Measurements from ENCODE around the gene TFIP11.

TFIP11 gene

DNA sequence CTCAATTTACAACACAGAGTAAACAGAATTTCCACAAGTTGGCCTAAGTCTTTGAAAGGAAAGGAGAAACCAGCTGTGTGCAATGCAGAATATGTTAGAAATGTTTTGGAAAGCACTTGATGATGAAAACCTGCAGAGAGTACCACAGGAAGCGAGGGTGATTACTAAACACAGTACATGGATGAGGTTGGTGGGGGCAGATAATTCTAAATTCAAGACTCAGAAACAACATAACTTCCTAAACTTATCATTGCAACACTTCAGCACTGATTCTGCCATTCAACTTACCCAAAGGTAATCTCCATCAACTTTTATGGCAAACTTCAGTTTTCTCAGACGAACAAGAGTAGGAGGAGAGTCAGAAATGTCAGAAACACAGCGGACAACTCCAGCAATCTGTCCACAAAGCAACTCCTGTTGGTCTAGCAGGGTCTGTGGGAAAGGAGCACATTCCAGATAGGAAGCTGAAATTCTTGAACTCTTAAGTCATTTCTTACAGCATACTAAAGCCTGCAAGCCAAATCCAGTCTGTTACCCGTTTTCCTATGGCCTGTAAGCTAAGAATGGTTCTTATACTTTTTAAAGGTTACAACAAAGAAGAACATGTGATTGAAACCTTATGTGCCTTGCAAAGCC is 35.5 kb downstream of the TFIP11 start:
- DNase-seq: no peak

DNA sequence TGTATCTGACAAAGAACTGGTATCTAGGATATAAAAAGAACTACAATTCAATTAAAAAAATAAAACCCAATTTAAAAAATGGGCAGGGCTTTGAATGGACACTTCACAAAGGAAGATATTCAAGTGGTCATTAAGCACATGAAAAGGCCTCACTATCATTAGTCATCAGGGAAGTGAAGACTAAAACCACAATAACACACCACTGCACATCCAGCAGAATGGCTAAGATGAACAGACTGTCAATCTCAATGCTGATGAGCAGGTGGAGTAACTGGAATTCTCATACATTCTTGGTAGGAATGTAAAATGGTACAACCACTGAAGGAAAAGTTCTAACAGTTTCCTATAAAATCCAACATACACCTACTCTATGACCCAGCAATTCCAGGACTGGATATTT is 37.6 kb downstream of the TFIP11 start:
- DNase-seq: no peak

DNA sequence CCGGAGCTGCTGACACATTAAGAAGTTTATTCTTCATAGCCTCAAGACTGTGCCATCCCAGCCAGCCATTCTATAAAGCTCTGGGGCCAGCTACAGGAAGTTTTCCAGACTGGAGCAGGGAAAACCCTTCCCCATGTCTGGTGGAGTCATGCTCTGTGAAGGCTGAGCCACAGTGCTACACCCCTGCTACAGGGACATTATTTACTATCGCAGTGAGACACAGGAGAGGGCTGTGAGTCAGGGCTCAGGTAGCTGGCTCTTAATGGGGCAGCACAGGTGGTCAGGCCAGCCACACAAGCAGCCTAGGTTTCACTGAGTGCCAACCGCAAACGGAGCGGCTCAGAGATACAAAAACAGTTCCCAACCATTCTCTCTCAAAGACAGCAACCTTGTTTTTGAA is 40.8 kb downstream of the TFIP11 start:
- DNase-seq: no peak

DNA sequence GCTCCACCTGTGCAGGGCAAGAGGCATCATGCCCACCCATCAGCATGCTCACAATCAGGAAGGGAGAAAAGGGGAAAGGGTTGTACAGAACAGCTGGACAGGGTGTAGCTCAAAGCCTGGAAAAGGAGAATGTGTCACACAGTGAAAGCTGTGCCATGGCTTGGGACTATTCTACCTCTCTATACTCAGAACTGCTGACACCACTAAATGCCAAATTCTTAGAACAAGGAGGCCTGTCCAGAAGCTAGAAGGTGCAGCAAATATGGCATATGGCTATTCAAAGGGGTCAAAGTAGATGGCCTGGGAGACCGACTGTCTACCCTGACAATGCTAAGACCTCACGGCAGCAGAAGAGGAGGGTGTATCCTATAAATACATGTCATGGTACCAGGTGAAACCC is 41.5 kb downstream of the TFIP11 start:
- DNase-seq: no peak

DNA sequence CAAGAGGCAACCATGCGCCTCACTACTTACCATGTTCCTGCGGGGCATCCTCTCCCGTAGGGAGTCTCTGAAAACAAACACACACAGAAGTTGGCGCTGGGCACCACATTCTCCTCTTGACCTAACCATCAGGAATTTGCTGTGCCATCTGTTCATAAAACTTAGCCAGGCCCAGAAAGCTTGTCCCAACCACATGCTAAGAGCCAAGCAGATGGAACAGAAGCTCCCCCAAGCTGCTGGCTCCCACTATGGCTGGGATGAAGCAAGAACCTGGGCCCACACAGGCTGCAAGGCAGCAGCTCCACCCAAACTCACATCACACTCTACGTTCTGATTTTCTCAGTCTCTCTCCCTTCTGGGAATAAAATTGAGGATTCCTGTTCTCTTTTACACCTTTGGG is 46.1 kb downstream of the TFIP11 start:
- no peak for DNase-seq

DNA sequence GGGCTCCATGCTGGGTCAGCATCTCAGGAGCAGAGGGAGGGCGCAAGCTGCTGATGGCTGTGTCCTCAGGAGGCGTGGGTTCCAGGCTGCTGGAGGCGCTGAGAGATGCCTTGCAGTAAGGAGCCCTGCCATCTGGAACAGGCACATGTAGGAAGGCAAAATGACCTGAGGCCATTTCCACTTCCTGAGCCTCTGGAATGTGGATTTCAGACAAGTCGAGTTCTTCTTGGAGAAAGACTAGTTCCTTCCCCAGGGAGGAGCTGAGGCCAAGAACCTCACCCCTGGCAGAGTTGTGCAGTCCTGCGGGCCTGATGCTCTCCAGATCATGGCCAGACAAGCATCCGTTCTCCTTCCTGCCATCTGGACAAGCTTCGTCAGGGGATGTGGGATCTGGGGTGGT is 48.0 kb downstream of the TFIP11 start:
- DNase-seq: no peak

DNA sequence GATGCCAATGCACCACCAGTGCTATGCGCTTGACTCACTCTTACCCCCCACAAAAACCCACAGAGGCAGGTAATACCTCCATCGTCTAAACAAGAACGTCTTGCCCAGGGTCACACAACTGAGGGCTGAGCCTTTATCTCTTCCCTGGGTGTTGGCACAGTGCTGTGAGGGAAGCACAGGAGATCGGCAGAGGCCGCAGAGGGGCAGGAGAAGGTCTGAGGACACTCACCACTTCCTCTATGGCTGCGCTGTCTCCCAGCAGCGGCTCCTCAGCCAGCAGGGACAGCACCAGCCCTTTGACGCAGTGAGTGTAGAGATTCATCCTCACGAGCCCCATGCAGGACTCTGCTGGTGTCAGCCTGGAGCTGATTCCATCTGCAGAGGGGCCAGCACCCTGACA is 48.6 kb downstream of the TFIP11 start:
- DNase-seq: no peak

DNA sequence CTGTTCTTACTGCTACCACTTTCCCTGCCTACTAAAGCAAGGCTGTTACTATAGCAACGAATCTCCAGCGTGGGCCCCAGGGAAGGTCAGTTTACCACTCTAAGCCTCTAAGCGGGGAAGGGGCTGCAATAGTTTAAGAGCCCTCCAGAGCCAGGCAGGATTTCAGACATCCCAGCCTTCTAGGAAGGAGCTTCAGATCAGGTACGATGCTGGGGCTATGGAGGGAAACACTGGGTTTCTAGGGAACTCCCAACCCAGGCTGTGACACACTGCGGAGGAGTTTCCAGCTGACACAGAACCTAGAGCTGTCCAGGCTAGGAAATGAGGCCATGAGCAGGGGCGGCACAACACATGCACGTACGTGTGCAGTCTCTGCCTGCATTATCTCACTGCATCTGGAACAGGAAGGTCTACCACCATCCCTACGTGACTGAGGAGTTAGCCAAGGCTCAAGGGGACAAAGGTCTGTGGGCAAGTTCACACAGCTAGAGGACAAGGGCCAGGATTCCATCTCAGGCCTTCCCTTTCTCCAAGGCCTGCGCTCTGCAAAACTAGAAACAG is 49.1 kb downstream of the TFIP11 start:
- DNase-seq: no peak

DNA sequence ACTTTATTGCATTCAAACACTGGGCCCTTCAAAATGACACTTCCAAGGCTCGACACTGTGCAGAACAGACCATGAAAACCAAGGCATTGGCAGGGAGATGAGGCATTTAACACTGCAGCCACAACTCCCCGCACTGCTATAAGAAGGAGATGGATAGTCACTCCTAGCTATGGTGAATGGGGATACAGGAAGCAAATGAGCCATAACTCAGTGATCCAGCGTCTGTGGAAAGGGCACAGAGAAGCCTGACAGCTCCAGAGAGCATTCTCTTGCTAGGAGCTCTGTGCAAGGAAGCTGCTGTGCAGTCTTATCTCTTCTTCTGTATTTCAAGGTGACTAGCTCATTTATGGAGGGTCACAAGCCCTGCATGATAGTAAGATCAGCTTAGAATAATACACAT is 49.6 kb downstream of the TFIP11 start:
- DNase-seq: no peak

DNA sequence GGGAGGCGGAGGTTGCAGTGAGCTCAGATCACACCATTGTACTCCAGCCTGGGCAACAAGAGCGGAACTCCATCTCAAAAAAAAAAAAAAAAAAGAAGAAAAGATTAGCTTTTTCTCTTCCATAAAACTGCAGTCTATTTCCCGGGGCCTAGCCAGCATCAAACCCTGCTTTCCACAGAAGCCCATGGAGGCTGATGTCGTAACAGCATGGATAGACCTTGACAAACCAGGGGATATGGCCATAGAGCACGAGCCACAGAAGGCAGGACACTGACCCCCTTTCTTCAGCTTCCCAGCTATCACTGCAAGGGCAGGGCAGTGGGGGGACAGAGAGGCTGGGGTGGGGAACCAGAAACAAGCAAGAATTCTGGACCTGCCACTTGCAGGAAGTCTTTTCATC is 50.2 kb downstream of the TFIP11 start:
- DNase-seq: no peak

DNA sequence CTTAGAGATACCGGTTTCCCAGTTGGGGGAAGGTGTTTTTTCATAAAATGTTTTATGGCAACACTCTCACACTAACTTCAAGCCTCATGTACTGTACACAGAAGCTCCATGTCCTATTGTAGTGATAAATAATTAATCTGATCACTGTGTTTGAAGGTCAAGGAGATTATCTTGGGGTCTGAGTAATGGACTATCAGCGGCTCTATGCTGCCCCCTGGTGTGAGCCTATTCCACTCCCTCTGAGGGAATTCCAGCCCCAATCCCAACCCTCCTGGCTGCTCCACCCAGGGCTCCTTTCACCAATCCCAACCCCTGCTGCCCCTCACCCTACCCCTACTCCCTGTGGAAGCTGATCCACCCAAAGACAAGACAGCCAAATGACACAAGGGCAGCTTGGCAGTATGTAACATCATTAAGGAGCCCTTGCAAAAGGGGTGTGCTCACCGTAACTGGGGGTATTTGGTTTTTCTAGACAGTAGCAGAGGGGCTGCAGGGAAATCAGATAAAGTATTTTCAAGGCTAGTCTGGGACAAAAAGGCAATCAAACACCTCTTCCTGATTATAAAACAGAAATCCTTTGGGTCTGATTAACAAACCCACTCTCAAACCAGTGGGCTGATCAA is 51.0 kb downstream of the TFIP11 start:
- peak; percentile 12 to 33 for DNase-seq

DNA sequence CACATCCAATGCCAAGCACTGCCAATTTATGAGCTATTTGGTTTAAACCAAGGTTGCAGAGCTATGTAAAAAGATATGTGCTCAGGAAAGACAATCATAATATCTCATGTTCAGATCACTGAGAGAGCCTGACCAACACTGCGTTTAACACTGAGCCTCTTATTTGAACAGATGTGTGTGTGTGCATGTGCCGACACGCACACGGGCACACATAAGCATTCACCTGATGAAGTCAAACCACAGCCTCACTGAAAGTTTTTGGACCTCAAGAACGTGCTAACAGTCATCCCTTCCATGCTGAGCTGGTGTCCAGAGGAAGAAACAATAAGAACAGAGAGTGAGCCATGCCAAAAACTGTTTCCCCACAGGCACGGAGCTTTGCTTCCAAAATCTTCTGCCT is 52.1 kb downstream of the TFIP11 start:
- no peak for DNase-seq

DNA sequence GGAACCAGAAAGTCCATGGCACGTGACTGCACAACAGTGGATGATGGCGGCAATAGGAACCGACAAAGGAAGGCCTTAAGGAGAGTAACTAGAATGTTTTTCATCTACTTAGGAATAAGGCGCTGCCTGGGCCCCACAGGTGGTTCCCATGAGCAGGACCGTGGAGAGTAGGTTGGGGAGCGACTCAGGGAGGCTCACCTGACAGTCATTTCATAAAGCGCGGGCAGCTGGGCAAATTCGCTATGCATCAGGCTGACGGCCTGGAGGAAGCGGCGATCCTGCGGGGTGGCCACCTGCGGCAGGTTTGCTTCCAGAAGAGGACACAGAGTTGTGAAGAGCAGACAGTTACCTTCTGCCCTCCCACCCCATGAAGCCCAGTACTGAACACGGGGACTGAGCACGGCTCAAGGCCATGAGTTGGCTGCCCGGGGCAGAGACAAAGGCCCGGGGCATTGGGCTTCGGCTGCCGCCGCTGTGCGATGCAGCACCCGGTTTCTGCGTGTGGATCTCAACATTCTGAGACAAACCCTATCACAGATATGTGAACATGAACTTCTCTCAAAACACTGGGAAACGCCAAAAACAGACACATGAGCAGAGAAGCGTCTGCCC is 54.5 kb downstream of the TFIP11 start:
- DNase-seq: no peak

DNA sequence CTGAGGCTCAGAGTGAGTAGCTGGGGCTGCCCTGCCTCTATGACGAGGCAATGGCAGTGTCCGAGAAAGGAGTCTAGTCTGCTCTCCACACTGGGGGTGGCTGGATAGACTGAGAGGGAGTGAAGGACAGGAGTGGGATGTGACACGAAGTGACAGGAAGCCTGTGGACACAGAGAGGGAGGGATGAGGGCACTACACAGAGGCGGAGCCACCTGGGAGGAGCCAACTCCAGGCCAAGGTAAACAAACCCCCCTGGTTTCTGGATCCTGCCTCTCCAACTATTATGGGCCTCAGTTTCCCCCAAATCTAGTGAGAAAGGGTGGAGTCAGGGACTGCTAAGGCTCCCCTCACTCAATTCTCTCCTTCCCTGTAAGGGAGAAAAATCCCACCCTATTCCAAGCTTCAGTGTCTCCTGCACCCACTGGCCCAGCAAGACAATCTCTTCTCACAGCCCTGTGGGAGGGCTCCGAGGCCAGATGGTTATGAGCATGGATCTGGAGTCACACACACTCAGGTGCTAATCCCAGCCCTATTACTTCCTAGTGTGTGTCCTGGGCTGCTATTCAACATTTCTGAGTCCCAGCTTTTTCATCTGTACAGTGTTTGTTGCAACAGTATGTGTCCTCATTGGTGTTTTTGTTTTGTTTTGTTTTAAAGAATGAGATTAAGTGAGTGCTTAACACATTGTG is 58.3 kb downstream of the TFIP11 start:
- DNase-seq: no peak

DNA sequence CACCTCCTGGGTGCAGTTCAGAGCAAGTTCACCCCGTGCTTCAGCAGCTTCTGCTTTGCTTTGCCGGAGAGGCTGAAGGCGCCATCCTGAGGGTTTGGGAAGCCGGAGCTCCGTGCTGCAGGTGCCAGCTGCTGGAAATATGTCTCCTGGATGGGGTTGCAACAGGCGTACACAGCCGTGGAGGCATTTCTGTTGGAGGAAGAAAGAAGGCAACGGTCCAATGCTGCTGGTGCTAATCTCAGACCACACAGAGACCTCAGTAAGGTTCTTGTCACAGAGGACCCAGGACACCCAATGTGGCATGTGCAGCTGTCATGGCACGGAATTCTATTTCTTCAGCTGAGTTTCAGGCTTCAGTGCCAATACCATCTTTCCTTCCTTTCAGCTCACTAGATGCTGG is 59.1 kb downstream of the TFIP11 start:
- no peak for DNase-seq

DNA sequence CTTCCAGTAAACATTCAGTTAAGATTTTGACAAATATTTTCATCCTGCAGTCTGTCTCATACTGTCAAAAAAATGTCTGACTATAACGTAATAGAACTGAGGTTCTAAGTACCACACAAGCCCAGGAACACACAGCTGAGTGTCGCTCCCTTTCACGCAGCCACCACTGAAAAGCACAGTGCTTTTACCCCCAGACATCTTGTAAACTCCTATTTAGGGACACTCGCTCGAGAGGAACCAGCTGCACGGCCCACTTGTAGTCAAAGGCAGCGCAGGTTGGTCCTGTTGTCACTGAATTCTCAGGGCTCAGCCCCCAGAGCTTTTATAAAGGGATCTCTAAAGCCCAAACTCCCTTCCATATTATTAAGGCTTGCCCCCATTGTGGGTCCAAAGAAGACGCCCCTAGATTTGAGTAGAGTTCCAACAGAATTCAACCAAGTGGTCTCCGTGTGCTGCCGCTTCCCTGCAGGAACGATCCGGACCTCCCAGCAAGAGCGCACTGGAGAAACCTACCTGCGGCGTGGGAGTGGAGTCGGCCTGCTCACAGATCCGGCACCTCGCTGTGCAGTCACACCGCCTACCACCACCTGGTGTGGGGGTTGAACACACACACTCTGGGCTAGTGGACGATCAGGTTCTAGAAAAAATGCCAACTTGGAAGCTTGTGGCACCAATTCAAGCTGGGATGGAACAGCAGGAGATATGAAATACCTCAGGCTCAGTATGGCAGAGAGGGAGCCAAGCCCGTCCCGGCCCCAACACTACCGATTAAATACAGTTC is 59.8 kb downstream of the TFIP11 start:
- no peak for DNase-seq

DNA sequence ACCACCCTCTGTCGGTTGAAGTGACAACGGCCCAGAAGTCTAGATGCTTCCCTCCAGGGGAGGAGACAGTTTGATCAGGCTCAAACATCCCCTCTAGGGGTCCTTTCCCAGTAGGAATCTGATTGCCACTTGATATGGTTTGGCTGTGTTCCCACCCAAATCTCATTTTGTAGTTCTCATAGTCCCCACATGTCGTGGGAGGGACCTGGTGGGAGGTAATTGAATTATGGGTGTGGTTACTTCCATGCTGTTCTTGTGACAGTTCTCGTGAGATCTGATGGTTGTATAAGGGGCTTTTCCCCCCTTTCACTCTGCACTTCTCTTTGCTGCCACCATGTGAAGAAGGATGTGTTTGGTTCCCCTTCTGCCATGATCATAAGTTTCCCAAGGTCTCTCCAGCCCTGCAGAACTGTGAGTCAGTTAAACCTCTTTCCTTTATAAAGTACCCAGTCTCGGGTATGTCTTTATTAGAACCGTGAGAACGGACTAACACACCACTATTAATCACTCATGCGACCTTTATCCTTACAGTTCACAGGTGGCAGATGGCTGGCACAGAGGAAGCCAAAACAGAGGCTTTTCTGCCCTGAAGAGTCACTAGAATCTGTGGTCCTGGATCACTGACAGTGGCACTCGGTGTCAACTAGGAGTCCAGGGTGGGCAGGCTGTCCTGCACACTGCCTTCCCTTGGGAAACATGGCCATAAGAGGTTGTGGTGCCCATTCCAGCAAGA is 61.7 kb downstream of the TFIP11 start:
- no peak for DNase-seq

DNA sequence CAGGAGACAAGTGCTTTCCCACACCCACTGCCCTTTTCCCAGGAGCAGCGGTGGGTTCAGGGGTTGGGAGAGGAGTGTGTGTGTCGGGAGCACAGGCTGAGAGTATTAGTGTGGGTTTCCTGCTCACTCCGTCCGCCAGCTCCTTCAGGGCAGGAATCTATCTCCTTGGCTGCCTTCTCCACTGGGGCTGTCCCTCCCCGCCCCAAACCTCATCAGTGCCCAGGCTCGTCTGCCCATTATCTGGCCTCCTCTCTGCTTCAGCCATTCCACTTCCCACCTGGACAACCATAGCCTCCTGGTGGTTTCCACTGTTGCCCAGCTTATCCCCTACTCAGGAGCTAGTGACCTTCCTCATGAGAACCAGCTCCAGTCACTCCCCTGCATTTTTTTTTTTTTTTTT is 63.3 kb downstream of the TFIP11 start:
- no peak for DNase-seq

DNA sequence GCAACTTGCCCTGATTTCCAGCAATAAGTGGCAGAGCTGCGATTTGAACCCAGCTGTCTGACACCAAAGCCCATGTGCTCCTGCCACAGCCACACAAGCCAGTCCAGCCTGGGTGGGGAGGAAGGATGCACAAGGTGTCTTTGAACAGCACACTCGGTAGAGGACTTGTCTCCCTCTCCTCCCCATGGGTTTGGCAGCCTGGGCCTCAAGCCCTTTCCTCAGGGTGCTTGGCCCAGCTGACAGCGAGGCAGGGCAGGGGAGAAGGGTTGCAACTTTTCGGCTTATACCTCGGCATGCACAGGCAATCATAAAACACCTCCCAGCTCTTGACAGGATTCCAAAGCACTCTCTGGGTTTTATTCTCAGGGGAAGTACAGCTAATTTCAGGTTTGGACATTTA is 63.9 kb downstream of the TFIP11 start:
- DNase-seq: no peak

DNA sequence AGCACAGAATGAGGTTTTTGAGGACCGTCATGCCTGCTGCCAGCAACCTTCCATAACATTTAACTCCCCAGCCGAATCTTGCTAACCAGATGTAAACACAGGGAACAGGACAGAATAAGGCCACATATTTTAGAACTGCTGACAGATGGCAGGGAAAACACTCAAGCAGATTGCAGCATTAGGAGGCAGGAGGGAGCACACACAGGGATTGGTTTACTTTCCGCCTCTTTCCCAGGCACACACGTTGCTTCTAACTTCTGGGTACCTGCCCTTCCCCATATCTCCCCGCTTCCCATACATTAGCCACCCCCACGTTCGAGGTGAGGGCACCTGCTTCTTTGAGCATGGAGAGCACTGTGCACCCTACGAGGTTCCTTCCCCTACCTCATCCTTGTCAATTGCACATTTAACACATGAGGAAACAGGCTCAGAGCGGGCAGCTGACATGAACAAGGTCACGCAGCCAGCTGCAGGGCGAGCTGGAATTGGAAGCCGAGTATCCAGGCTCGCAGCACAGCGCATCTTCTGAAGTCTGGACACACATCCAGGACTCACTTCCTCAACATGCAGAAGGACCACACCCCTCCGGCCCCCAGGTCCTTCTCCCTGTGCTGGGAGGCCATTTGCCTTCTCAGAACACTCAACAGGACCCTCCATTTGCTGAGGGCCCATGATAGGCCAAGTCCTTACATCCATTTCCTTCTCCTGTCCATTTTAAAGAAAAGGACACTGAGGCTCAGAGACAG is 64.5 kb downstream of the TFIP11 start:
- DNase-seq: no peak

DNA sequence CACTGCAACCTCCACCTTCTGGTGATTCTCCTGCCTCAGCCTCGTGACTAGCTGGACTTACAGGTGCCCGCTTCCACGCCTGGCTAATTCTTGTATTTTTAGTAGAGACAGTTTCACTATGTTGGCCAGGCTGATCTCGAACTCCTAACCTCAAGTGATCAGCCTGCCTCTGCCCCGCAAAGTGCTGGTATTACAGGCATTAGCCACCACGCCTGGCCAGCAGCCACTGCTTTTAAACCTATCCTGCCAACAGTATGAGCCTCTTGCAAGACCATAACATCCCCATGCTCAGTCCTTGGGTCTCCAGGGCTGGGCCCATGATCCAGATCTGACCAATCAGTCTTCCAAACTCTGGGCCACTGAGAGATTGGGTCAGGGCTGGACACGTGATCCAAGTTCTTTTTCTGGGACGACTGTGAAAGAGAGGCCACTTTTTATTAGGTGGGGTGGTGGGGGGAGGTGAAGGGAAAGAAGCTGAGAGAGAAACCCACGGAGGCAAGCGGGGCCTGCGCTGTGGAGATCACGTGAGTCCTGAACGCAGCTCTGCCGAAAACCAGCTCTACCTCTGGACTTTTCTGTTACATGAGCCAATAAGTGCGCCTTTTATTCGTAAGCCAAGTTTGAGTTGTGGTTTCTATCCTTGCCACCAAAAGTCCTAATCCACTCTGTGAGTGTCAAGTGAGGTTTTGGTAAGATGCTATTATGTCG is 65.3 kb downstream of the TFIP11 start:
- DNase-seq: no peak
